Globus pallidus (tissue), 1 donor: ENCODE results near the gene DPEP1.
"Not testable (repeated sequence)": the region's sequence is repeated elsewhere in the genome, so short reads cannot be mapped to it uniquely, and the experiment has no call there.

Source experiments
- DNase-seq: peaks from one replicate; pipeline ENCODE4 v3.0.0-alpha.2; 2015; ENCODE audit warnings: low spot score

The DPEP1 gene

DNA sequence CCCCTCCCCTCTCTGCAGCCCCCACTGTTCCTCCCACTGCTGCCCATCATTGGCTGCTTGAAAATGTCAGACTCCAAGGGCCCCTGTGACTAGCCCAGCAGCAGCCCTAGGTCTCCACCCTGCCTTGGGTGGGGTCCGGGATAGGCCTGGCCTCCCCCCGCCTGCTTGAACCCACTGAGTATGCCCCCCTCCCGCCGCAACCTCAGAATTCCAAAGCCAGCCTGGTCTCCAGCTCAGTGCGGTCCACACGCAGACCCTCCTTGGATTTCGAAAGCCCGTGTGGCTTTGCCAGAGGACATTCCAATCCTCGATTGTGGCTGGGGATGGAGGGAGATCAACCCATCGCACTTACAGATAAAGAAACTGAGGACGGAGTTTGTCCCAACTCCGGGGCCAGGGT is 6.4 kb downstream of the DPEP1 start:
- no peak for DNase-seq

DNA sequence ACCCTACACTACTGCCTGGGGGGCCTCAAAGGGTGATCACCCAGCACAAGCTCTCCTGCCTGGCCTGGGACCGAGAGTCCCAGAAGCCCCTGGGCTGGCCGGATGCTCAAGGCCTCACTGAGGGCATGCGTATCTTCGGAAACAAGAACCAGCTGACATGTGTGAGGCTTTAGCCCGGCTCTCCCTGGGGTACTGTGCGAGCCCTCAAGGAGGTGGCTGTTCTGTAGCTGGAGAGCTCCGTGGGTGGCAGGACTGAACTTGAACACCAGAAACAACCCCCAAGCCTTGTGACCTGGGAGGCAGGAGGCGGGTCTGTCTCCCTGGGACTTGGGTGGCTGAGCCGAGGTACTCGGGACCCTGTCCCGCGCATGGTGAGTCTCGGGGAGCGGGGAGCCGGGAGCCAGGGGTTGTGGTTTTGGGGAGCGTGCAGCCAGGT is 7.0 kb downstream of the DPEP1 start:
- DNase-seq: no peak

DNA sequence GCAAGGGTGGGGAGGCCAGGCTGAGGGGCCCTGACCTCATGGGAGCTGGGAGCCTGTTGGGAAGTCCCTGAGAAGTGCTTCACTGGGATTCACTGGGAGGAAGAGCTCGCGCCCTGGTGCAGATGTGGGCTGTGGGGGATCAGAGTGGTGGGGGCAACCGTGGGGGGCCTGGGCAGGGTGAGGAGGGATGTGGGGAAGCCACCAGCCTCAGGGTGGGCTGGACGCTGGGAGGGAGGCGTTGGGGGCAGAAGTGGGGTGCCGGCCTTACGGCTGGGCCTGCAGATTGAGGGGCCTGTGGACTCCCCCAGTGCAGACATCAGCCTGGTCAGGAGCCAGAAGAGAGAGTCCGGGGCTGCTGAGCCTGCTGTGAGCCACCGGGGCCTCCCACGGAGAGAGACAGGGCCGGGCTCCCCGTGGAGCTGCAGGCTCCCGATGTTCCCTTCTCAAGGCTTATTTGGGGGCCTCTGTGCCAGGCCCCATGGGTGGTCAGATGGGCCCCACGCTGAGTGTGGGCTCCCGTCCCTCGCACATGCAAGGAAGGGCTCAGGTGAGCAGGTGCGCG is 7.8 kb downstream of the DPEP1 start:
- no peak for DNase-seq

DNA sequence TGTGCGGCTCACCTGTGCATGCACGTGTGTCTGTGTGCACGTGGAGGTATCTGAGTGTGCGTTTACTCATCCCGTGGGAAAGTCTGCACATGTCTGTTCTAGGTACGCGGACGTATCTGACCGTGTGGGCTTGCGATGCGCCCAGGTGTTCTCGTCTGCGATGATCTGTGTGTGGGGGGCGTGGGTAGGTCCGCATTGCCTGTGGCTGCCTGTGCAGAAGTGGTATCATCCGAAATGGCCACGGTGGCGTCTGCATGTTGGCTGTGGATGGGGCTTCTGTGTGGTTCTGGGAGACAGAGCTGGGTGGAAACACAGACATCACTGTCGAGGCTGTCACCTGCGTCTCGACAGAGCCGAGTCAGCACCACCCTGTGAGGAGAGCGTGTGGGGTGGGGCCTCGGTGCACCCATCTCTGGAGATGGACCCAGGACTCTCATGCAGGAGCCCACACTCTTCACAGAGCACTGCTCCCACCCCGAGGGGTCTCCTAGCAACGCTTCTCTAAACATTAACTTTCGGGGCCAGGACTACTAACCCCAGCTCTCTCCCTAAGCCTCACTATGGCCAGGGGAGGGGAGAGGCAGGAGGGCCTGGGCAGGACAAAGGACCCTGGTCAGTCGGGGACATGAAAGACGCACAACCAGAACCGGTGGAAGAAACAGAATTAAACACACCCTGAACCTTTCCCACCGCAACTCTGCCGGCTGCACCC is 8.4 kb downstream of the DPEP1 start:
- no peak for DNase-seq

DNA sequence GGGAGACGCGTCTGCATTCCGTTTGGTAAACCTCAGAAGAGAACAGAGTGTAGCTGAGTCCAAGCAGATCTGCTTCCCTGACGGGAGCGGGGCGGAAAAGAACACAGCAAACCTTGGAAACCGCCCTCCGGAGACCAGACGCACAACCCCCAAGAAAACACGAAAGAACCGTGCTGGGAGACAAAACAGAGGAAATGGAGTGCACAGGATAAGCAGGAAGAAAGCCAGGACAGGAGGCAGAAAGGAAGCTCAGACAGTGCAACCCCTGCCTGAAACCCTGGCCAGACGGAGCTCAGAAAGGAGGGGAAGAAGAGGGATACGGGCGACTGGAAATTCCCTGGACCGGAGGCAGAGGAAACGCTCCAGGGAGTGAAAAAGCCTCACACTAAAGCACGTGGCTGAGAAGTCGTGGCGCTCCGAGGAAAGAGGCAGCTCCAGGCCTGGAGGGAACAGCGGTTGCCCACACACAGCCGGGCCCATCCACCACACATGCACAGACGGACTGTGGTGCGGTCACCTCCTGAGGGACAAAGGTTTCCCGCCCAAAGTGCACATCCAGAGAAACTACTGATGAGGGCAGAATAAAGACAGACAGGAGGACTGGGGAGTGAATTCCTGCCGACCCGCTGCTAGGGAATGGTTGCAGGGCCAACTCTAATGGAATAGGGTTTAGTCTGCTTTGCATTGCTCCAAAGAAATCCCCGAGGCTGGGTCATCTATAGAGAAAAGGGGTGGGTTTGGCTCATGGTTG is 10.2 kb downstream of the DPEP1 start:
- no peak for DNase-seq

DNA sequence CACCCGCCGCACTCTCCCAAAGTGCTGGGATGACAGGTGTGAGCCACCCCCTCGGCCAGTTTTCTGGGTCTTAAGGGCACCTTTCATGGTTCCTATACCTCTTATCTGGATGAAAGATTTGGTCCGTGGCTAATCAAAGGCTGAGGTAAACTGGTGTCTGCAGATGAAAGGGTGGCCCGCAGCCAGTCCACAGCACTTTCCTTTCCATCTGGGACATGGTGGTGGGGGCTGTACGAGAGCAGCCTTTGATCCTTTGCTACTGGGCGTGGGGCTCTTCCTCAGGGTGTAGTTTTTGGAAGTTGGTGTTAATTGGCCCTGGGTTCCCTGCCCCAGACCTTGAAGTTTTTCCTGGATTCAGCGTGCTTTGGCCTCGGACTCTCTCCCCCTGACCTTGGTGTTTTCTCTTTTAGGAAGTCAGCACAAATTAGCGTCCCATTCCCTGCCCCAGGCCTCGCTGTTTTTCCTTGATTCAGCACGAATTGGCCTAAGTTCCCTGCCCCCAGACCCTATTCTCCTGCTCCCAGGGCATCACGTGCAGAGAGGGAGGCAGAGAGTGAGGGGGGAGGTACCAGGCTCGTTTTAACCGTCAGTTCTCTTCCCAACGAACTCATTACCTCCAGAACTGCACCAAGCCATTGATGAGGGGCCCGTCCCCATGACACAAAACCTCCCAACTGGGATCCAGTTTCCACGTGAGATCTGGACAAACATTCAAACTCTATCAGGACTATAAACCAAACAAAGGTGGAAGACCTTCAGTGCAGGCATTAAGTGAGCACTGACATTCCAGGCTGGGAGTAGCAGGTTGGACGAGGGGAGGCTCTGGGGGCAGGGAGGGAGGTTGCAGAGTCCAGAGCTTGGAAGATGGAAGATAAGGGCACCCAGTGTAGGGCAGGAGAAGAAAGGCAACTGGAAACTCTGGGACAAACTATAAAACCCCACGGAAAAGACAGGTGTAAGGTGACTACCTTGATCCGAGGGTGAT is 11.6 kb downstream of the DPEP1 start:
- no peak for DNase-seq

DNA sequence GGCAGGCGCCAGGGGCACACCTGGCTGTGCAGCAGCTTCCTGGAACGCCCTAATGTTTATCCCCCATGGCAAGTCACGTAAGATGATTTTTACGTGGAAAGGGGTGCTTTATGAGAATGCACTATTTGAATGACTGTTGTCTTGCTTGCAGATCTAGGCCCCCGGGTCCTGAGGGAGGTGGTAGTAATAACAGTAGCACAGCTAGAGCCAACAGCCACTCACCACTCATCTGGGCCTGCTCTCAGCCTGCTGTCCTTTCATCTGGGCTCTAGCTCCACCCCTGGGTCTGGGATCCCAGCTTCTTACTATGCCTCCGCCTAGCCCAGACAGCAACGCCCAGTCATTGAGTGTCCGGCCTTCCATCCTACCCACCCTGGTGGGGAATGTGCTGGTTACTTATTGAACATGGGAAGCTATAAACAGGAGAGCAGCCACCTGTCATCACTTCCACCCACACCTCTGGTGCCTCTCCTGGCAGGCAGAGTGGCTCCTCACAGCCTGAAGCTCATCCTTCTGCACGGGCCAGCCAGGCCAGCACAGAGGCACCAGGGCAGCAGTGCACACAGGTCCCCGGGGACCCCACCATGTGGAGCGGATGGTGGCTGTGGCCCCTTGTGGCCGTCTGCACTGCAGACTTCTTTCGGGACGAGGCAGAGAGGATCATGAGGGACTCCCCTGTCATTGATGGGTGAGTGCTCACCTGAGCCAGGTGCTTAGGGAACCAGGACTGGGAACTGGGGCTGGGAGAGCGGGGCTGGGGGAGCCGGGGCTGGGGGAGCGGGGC is 16.6 kb downstream of the DPEP1 start:
- DNase-seq: no peak

DNA sequence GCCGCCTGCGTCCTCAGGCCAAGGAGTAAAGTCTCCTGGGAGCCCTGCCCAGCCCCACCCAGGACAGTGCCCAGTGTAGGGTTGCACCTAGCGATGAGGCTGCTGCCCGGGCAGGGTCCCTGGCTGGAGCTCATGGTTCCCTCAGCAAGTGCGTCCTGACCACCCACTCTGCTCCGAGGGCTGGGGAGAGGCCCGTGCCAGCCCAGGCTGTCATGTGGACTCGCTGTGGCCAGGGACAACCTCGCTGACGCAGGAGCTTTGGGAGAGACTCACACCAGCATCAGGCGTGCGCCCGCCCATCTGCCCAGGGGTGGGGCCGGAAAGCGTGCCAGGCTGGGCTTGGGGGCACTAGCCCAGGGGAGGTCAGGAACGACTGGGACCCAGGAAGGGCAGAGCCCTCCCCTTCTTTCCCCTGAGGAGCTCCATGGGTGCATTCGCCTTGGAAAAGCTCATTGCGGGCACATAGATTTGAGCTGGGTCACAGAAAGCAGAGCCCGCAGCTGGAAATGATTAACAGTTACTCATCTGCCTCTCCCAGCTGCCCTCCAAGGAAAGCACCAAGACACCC is 19.7 kb downstream of the DPEP1 start:
- no peak for DNase-seq

DNA sequence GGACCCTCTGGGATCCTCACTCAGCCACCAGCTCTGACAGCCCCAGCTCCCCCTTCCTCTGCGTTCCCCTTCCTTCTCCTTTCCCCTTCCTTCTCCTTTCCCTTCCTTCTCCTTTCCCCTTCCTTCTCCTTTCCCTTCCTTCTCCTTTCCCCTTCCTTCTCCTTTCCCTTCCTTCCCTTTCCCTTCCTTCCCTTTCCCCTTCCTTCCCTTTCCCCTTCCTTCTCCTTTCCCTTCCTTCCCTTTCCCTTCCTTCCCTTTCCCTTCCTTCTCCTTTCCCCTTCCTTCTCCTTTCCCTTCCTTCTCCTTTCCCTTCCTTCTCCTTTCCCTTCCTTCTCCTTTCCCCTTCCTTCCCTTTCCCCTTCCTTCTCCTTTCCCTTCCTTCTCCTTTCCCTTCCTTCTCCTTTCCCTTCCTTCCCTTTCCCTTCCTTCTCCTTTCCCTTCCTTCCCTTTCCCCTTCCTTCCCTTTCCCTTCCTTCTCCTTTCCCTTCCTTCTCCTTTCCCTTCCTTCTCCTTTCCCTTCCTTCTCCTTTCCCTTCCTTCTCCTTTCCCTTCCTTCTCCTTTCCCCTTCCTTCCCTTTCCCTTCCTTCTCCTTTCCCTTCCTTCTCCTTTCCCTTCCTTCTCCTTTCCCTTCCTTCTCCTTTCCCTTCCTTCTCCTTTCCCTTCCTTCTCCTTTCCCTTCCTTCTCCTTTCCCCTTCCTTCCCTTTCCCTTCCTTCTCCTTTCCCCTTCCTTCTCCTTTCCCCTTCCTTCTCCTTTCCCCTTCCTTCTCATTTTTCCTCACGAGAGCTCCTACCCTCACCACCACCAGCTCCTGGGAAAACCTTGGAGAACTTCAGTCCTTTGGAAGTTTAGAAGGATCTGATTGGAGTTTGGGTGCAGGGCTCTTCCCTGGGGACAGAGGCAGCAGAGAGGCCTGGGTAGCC is 21.3 kb downstream of the DPEP1 start:
- not testable (repeated sequence) for DNase-seq

DNA sequence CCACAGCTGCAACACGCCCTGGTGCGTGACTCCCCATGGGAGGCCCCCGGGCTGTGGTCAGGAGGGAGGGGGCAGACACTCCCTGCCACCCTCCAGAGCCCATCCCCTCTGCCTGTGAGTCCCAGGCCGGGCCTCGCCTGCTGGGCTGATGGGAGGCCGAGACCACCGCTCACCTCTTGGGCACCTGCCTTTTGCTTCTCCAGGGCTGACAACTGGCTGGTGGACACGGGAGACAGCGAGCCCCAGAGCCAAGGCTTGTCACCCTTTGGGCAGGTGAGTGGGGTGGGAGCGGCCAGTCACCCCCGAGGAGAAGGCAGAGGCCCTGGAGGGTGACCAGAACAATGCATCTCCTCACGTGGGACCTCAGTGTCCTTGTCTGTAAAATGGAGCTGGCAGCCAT is 23.2 kb downstream of the DPEP1 start:
- no peak for DNase-seq

DNA sequence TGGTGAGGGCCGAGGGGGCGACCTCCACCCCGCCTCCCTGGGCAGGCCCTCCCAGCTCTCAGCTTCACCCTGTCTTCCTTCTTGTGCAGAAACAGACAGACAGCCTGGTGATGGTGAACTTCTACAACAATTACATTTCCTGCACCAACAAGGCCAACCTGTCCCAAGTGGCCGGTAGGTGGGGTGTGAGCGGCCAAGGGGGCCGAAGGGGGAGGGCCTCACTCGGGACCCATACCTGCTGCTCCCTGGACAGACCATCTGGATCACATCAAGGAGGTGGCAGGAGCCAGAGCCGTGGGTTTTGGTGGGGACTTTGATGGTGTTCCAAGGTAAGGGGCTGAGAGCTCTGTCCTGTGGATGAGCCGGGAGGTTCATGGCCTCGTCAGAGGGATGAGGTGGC is 23.9 kb downstream of the DPEP1 start:
- no peak for DNase-seq

DNA sequence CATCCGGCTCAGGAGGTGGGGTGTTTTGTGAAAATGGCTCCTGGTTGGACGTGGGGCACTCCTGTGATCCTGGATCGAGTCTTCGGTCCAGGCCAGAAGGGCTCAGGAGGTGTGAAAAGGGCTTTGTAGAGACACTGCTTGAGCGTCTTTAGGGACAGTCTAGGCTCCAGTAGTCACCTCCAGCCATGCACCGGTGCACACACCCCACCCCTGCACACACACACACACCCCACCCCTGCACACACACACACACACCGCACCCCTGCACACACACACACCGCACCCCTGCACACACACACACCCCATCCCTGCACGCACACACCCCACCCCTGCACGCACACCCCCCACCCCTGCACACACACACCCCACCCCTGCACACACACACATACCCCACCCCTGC is 25.0 kb downstream of the DPEP1 start:
- no peak for DNase-seq

DNA sequence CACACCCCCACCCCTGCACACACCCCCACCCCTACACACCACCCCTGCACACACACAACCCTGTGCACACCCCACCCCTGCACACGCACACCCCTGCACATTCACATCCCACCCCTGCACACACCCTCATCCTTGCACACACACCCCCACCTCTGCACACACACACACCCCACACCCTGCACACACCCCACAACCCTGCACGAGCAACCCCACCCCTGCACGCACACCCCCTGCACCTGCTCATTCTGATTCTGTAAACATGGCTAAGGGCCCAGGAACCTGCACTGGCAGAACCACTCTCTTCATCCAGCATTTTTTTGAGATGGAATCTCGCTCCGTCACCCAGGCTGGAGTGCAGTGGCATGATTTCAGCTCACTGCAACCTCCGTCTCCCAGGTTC is 25.9 kb downstream of the DPEP1 start:
- DNase-seq: no peak

DNA sequence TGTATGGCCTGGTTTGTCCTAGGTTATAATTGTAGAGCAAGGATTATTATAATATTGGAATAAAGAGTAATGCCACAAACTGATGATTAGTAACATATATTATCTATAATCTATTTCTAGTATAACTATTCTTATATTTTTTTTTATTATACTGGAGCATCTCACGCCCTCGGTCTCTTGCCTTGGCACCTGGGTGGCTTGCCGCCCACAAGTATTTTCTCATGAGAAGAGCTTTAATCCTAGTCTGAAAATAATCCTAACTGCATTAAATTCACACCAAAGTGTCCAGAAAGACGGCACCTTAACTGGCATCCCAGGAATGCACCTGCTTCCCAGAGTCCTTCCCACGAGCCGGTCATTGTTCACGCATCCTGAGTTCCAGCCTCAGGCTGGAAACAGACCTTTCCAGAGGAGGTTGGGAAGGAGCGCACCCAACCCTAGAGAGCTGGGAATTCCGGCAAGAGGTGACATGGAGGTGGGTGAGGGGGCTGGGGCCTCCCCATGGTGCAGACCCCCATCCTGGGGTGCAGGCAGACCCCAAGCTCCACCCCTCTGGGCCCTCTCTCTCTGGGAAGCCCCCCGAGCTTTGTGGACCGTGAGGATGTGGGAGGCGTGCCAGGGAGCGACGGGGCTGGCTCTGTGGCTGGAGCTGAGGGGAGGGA is 28.1 kb downstream of the DPEP1 start:
- no peak for DNase-seq

DNA sequence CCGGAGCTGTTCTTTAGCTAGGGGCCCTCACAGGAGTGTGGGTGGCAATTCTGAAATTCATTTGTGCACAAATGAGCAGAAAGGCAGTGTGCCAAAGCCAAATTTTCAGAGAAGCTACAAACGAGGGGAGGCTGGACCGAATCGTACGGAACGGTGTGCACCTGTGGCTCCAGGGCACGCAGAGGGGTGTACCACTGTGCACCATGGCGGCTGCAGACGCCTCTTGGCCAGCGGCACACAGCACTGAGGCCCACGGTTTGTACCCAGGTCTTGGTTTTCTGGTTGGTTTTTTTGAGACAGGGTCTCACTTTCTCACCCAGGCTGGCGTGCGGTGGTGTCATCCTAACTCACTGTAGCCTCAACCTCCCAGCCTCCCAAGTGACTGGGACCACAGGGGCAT is 29.1 kb downstream of the DPEP1 start:
- DNase-seq: no peak

DNA sequence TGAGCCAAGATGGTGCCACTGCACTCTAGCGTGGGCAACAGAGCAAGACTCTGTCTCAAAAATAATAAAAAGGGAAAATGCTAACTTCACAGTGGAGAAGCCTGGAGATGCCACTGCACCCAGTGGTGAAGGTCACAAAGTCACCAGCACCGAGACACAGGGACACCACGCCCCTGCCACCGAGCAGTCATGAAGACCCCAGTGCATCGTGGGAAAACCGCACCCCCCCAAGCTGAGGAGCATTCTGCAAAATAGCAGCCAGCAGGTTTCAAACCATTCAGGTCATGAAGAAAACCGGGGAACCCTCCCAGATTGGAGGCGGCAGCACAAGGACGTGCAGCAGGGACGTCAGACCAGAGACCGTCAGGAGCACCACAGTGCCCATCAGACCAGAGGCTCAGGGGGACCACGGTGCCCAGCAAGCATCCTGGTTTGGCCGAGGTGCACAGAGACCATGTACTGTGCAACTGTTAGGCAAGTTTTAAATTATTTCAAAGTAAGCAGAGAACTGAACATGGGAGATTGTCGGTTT is 30.4 kb downstream of the DPEP1 start:
- DNase-seq: no peak

DNA sequence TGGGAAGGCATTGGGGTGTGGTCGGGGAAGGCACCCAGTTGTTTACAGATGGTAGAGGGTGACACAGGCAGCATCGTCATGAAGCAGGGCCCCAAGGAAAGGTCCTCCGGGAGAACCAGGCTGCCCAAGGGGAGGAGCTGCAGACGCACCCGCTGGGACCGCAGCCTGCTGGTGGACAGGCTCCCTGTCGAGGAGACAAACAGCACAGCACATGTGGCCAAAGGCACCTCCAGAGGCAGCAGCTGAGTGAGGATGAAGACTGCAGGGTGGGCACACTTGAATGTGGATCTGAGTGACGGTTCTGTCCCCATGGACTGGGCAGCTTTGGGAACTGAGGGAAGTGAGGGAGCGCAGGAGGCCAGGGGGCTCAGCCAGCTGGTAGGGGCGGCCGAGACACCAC is 31.7 kb downstream of the DPEP1 start:
- DNase-seq: no peak

DNA sequence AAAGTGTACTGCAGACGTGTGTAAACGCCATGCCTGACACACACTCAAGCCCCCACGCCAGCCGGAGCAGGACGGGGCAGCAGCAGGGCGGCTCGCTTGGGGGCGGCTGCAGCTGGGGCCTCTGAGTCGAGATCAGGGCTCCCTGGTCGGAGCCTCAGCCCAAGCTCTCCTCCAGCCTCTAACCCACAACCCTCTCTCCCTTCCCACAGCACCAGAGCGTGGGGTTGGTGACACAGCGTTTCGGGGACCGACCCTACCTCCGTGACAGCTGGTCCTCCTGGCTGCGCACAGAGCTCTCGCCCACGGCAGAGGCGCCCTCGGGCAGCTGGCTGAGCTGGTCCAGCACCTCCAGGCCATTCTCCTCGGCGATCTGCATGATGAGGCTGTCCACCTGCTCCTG is 32.8 kb downstream of the DPEP1 start:
- DNase-seq: no peak

DNA sequence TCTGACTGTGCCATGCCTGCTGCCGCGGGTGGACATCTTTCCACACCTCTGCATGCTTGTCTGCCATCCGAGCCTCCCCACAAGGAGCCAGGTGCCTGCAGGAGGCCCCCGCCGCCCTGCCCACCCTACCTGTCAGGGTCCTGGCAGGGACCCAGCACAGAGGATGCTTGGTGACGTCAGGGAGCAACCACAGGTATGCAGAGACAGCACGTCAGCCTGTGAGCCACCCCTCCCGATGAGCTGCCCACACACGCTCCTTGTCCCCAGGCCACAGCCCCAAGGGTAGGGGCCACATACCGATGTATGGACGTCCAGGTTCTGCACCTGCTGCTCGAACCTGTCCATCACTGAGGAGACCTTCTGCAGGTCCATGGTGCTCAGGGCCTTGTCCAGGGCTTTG is 33.5 kb downstream of the DPEP1 start:
- no peak for DNase-seq
